ENCODE results near the gene VPS13A. TPM values are rescaled to one million over a fixed set of nuclear protein-coding genes. Genes with fewer than 3 reads are reported as not detected.

VPS13A gene
- polyA plus RNA-seq, 1 experiment = 41.8 TPM

GRCh38 chr9:77210116-77210515, 32.8 kb downstream of the VPS13A start:
- DNase-seq (ENCODE audit: low read depth, low spot score) = no peak
- no peaks in the 10 kb centered on the region for H3K9me3 ChIP-seq (ENCODE audit: control insufficient read depth, insufficient read depth, low read length)
- POLR2A ChIA-PET = no interaction called here
- no peak overlapping the region for H3K4me3 ChIP-seq (ENCODE audit: low read depth, low read length)
- CTCF ChIA-PET = interaction anchor here (1.2 kb wide), 1 partner anchor 43 kb away, joined by 3 read pairs; no protein-coding TSS in a partner anchor
- TF ChIP-seq CTCF (IDR thresholded peaks at IDR 0.05; ENCODE audit: low read depth, low read length) = no peak
- no peaks in the 10 kb centered on the region for H3K27me3 ChIP-seq (ENCODE audit: control insufficient read depth, insufficient read depth, low read length)
- no peak overlapping the region for H3K27ac ChIP-seq (ENCODE audit: low read depth, low read length)

- ChIA-PET CTCF (interaction anchor here (0.6 to 1.0 kb wide), 2 partner anchors 9 to 16 kb away, joined by 3 read pairs; no protein-coding TSS in a partner anchor), POLR2A (no interaction called here)
- DNase-seq (ENCODE audit: low read depth, low spot score) = no peak
These were observed 34.2 kb downstream of the VPS13A start for GRCh38 chr9:77211561-77211960.

GRCh38 chr9:77212801-77213200, 35.5 kb downstream of the VPS13A start:
- H3K27me3 ChIP-seq (ENCODE audit: control insufficient read depth, insufficient read depth, low read length) = no peaks in the 10 kb centered on the region
- TF ChIP-seq CTCF (IDR thresholded peaks at IDR 0.05; ENCODE audit: low read depth, low read length) = no peak
- POLR2A ChIA-PET = no interaction called here
- H3K9me3 ChIP-seq (ENCODE audit: control insufficient read depth, insufficient read depth, low read length) = no peaks in the 10 kb centered on the region
- H3K4me3 ChIP-seq (ENCODE audit: low read depth, low read length) = no peak overlapping the region
- DNase-seq (ENCODE audit: low read depth, low spot score) = no peak
- H3K27ac ChIP-seq (ENCODE audit: low read depth, low read length) = no peak overlapping the region
- CTCF ChIA-PET = interaction anchor here (1.0 kb wide), 1 partner anchor 8 kb away, joined by 3 read pairs; no protein-coding TSS in a partner anchor

More at GRCh38 chr9:77211561-77211960, 34.2 kb downstream of the VPS13A start:
- Histone ChIP-seq H3K27ac (ENCODE audit: low read depth, low read length) (no peak overlapping the region), H3K27me3 (ENCODE audit: control insufficient read depth, insufficient read depth, low read length) (no peaks in the 10 kb centered on the region), H3K4me3 (ENCODE audit: low read depth, low read length) (no peak overlapping the region), H3K9me3 (ENCODE audit: control insufficient read depth, insufficient read depth, low read length) (no peaks in the 10 kb centered on the region)
- TF ChIP-seq CTCF (IDR thresholded peaks at IDR 0.05; ENCODE audit: low read depth, low read length) = no peak

- Histone ChIP-seq H3K4me3 (ENCODE audit: low read depth, low read length) (no peak overlapping the region), H3K27me3 (ENCODE audit: control insufficient read depth, insufficient read depth, low read length) (no peaks in the 10 kb centered on the region), H3K27ac (ENCODE audit: low read depth, low read length) (no peak overlapping the region), H3K9me3 (ENCODE audit: control insufficient read depth, insufficient read depth, low read length) (no peaks in the 10 kb centered on the region)
- POLR2A ChIA-PET = interaction anchor here (0.6 kb wide), 1 partner anchor 121 kb away, joined by 4 read pairs; no protein-coding TSS in a partner anchor
- CTCF ChIA-PET = interaction anchor here (0.7 to 4.1 kb wide), 11 partner anchors 8 to 76 kb away, joined by 3 to 63 read pairs (median 3); partner anchors contain the start of gene VPS13A
- DNase-seq (ENCODE audit: low read depth, low spot score) = no peak
- TF ChIP-seq CTCF (IDR thresholded peaks at IDR 0.05; ENCODE audit: low read depth, low read length) = peak; percentile 47
These were observed 38.5 kb downstream of the VPS13A start for GRCh38 chr9:77215874-77216273.

GRCh38 chr9:77218612-77219011, 41.3 kb downstream of the VPS13A start:
- H3K27ac ChIP-seq (ENCODE audit: low read depth, low read length) = no peak overlapping the region
- H3K9me3 ChIP-seq (ENCODE audit: control insufficient read depth, insufficient read depth, low read length) = no peaks in the 10 kb centered on the region
- no peak overlapping the region for H3K4me3 ChIP-seq (ENCODE audit: low read depth, low read length)
- ChIA-PET POLR2A (no interaction called here), CTCF (interaction anchor here (4.1 kb wide), 1 partner anchor 51 kb away, joined by 63 read pairs; no protein-coding TSS in a partner anchor)
- peak; percentile 37 for DNase-seq (ENCODE audit: low read depth, low spot score)
- H3K27me3 ChIP-seq (ENCODE audit: control insufficient read depth, insufficient read depth, low read length) = no peaks in the 10 kb centered on the region
- TF ChIP-seq CTCF (IDR thresholded peaks at IDR 0.05; ENCODE audit: low read depth, low read length) = no peak
